H9 (cell line): Measurements from ENCODE around the gene VPS41. TPM values are rescaled to one million over a fixed set of nuclear protein-coding genes. Genes with fewer than 3 reads are reported as not detected.
A peak's percentile ranks its signal among the peaks of the same experiment; 100 is the strongest.

ENCODE experiments used
- DNase-seq: peaks from one replicate; pipeline ENCODE4 v3.0.0-alpha.2; 2017
- H2AFZ ChIP-seq: one replicate; pipeline ENCODE4 v1.6.1; 2013; ENCODE audit warnings: mild to moderate bottlenecking, low read length, control low read depth, moderate library complexity
- H2AK5ac ChIP-seq: 2 replicates; pipeline ENCODE4 v1.6.1; 2013; ENCODE audit warnings: low read length, control low read depth, mixed read lengths; ENCODE audit not compliant: insufficient read length
- H2BK120ac ChIP-seq: one replicate; pipeline ENCODE4 v1.6.1; 2013; ENCODE audit warnings: low read depth, mild to moderate bottlenecking, low read length, control low read depth, inconsistent platforms; ENCODE audit not compliant: poor library complexity, severe bottlenecking
- H2BK12ac ChIP-seq: 2 replicates; pipeline ENCODE4 v1.6.1; 2013; ENCODE audit warnings: low read length, control low read depth, mixed read lengths, low read depth; ENCODE audit not compliant: insufficient read length
- H2BK15ac ChIP-seq: 2 replicates; pipeline ENCODE4 v1.6.1; 2013; ENCODE audit warnings: low read depth, low read length, control low read depth
- H2BK20ac ChIP-seq: one replicate; pipeline ENCODE4 v1.6.1; 2013; ENCODE audit warnings: low read depth, mild to moderate bottlenecking, low read length, control low read depth, inconsistent platforms; ENCODE audit not compliant: poor library complexity, severe bottlenecking
- H2BK5ac ChIP-seq: 2 replicates; pipeline ENCODE4 v1.6.1; 2013; ENCODE audit warnings: low read length, control low read depth, mixed read lengths; ENCODE audit not compliant: insufficient read length
- H3K14ac ChIP-seq: 2 replicates; pipeline ENCODE4 v1.6.1; 2013; ENCODE audit warnings: low read length, control low read depth; ENCODE audit not compliant: insufficient read depth
- H3K18ac ChIP-seq: 2 replicates; pipeline ENCODE4 v1.6.1; 2013; ENCODE audit warnings: low read depth, mild to moderate bottlenecking, mixed read lengths, low read length, control low read depth; ENCODE audit not compliant: insufficient read length
- H3K23ac ChIP-seq: 2 replicates; pipeline ENCODE4 v1.6.1; 2013; ENCODE audit warnings: low read length, control low read depth, mixed read lengths, low read depth; ENCODE audit not compliant: insufficient read length
- H3K23me2 ChIP-seq: 2 replicates; pipeline ENCODE4 v1.6.1; 2013; ENCODE audit warnings: low read depth, mild to moderate bottlenecking, mixed read lengths, low read length, control low read depth; ENCODE audit not compliant: insufficient read length, poor library complexity, severe bottlenecking
- H3K27ac ChIP-seq: 2 replicates; pipeline ENCODE4 v1.5.1; 2013; ENCODE audit warnings: low read length, control low read depth, mixed read lengths, low read depth; ENCODE audit not compliant: insufficient read length
- H3K27me3 ChIP-seq: 2 replicates; pipeline ENCODE4 v1.6.1; 2013; ENCODE audit warnings: low read length, control low read depth, inconsistent platforms; ENCODE audit not compliant: insufficient read depth
- H3K4ac ChIP-seq: 2 replicates; pipeline ENCODE4 v1.6.1; 2013; ENCODE audit warnings: low read depth, mild to moderate bottlenecking, control low read depth, inconsistent platforms, low read length, moderate library complexity
- H3K4me1 ChIP-seq: 2 replicates; pipeline ENCODE4 v1.6.1; 2013; ENCODE audit warnings: low read length, control low read depth, inconsistent platforms; ENCODE audit not compliant: insufficient read depth
- H3K4me2 ChIP-seq: 2 replicates; pipeline ENCODE4 v1.6.1; 2013; ENCODE audit warnings: low read length, control low read depth, mixed read lengths; ENCODE audit not compliant: insufficient read length, insufficient read depth
- H3K56ac ChIP-seq: 2 replicates; pipeline ENCODE4 v1.6.1; 2013; ENCODE audit warnings: low read depth, mild to moderate bottlenecking, mixed read lengths, low read length, control low read depth; ENCODE audit not compliant: insufficient read length
- H3K79me1 ChIP-seq: 2 replicates; pipeline ENCODE4 v1.6.1; 2013; ENCODE audit warnings: low read depth, mild to moderate bottlenecking, moderate library complexity, low read length, control low read depth, inconsistent platforms; ENCODE audit not compliant: insufficient read depth, poor library complexity, severe bottlenecking
- H3K79me2 ChIP-seq: 2 replicates; pipeline ENCODE4 v1.6.1; 2013; ENCODE audit warnings: low read length, control low read depth, inconsistent platforms; ENCODE audit not compliant: insufficient read depth
- H3K9ac ChIP-seq: 2 replicates; pipeline ENCODE4 v1.6.1; 2013; ENCODE audit warnings: low read length, control low read depth, mixed read lengths; ENCODE audit not compliant: insufficient read length; ENCODE audit errors: extremely low read depth
- H3K9me3 ChIP-seq: one replicate; pipeline ENCODE4 v1.6.1; 2013; ENCODE audit warnings: low read depth, low read length, inconsistent platforms; ENCODE audit not compliant: control insufficient read depth
- H3T11ph ChIP-seq: one replicate; pipeline ENCODE4 v1.6.1; 2013; ENCODE audit warnings: mild to moderate bottlenecking, low read length, control low read depth, inconsistent platforms
- H4K20me1 ChIP-seq: one replicate; pipeline ENCODE4 v1.6.1; 2013; ENCODE audit not compliant: control insufficient read depth, insufficient read length, insufficient read depth
- H4K5ac ChIP-seq: 2 replicates; pipeline ENCODE4 v1.6.1; 2013; ENCODE audit warnings: low read depth, mild to moderate bottlenecking, mixed read lengths, low read length, control low read depth; ENCODE audit not compliant: insufficient read length
- H4K8ac ChIP-seq: replicated peaks from 2 replicates; pipeline ENCODE4 v1.6.1; 2013; ENCODE audit warnings: low read length, control low read depth, mixed read lengths, low read depth; ENCODE audit not compliant: insufficient read length
- H4K91ac ChIP-seq: 2 replicates; pipeline ENCODE4 v1.6.1; 2013; ENCODE audit warnings: low read depth, mild to moderate bottlenecking, moderate library complexity, mixed read lengths, low read length, control low read depth; ENCODE audit not compliant: insufficient read length
- H3K27ac Mint-ChIP-seq, 3 experiments: 2 replicates in 2 of 3; 3 replicates in 1 of 3; pipeline ENCODE4 v1.8.0; 2020 to 2021; ENCODE audit warnings: mixed read lengths in 3 of 3, mild to moderate bottlenecking in 1 of 3, moderate library complexity in 1 of 3
- H3K27me3 Mint-ChIP-seq: 2 replicates; pipeline ENCODE4 v1.8.0; 2021; ENCODE audit warnings: low read depth, mild to moderate bottlenecking, moderate library complexity, mixed read lengths
- H3K36me3 Mint-ChIP-seq, 3 experiments: 2 replicates in 2 of 3; 3 replicates in 1 of 3; pipeline ENCODE4 v1.8.0; 2020 to 2021; ENCODE audit warnings: low read depth in 3 of 3, mixed read lengths in 3 of 3; ENCODE audit not compliant: insufficient read depth in 1 of 3
- H3K4me1 Mint-ChIP-seq, 2 experiments: 2 replicates each; pipeline ENCODE4 v1.8.0; 2020; ENCODE audit warnings: mixed read lengths in 2 of 2
- H3K4me3 Mint-ChIP-seq, 2 experiments: 2 replicates in 1 of 2; 3 replicates in 1 of 2; pipeline ENCODE4 v1.8.0; 2020 to 2021; ENCODE audit warnings: mild to moderate bottlenecking in 2 of 2, mixed read lengths in 2 of 2, moderate library complexity in 1 of 2
- H3K9me3 Mint-ChIP-seq, 2 experiments: 2 replicates in 1 of 2; 3 replicates in 1 of 2; pipeline ENCODE4 v1.8.0; 2020; ENCODE audit warnings: mild to moderate bottlenecking in 2 of 2, mixed read lengths in 2 of 2, moderate library complexity in 1 of 2
- total RNA-seq: library from RNA; stranded (reverse); gene quantifications from 2 replicates; pipeline ENCODE4 v1.2.1, GENCODE V29; 2021
- TF ChIP-seq, protein P1 (sequence below): fragments of 200-600 bp; sonication (generic); conservative IDR thresholded peaks from 3 replicates; pipeline ENCODE4 v1.8.0; 2021; ENCODE audit warnings: antibody characterized with exemption, mild to moderate bottlenecking

VPS41 gene
- total RNA-seq, 1 experiment from 2014 or later = 49.3 TPM

DNA sequence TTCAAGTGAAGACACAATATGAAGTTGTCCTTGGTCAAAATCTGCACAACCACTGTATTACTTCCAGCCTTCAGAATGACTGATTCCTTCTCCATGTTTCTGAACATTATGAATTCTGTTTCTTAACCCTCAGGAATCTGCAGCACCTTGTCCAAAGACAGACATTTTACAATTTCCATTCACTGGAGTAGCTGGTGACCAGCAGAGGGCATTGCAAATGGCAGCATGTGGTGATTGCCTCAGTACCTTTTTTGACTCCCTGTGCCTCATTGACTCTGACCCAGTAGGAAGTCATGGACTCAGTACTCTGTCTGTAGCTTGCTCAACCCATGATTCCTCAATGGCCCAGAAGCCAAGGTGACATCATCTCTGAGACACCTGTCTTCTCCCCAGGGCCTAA is 879 bp upstream of the VPS41 start:
- Histone ChIP-seq H4K20me1 (no peaks in the 10 kb centered on the region), H3K18ac (no peak overlapping the region), H2BK12ac (no peak overlapping the region), H3K4ac (no peak overlapping the region), H3K9me3 (no peaks in the 10 kb centered on the region), H3T11ph (no peak overlapping the region), H4K91ac (no peak overlapping the region), H3K9ac (no peak overlapping the region), H2AK5ac (no peak overlapping the region), H2BK15ac (no peak overlapping the region), H2AFZ (no peak overlapping the region), H4K8ac (no peak overlapping the region), H4K5ac (no peak overlapping the region), H3K79me2 (no peaks in the 10 kb centered on the region), H2BK20ac (no peak overlapping the region), H2BK120ac (no peak overlapping the region), H3K14ac (no peak overlapping the region), H3K27ac (no peak overlapping the region), H3K56ac (no peak overlapping the region), H3K4me2 (no peak overlapping the region), H3K23me2 (peaks cover 6% of the 10 kb centered on the region), H3K27me3 (no peaks in the 10 kb centered on the region), H3K79me1 (no peaks in the 10 kb centered on the region), H3K4me1 (no peaks in the 10 kb centered on the region), H3K23ac (no peak overlapping the region), H2BK5ac (no peak overlapping the region)
- H3K27me3 Mint-ChIP-seq = 0 out of 2 replicates have a peak, but pooled peaks cover 2% of the 10 kb centered on the region
- no peak overlapping the region for H3K27ac Mint-ChIP-seq
- H3K36me3 Mint-ChIP-seq = no peaks in the 10 kb centered on the region
- TF ChIP-seq, protein P1, sequence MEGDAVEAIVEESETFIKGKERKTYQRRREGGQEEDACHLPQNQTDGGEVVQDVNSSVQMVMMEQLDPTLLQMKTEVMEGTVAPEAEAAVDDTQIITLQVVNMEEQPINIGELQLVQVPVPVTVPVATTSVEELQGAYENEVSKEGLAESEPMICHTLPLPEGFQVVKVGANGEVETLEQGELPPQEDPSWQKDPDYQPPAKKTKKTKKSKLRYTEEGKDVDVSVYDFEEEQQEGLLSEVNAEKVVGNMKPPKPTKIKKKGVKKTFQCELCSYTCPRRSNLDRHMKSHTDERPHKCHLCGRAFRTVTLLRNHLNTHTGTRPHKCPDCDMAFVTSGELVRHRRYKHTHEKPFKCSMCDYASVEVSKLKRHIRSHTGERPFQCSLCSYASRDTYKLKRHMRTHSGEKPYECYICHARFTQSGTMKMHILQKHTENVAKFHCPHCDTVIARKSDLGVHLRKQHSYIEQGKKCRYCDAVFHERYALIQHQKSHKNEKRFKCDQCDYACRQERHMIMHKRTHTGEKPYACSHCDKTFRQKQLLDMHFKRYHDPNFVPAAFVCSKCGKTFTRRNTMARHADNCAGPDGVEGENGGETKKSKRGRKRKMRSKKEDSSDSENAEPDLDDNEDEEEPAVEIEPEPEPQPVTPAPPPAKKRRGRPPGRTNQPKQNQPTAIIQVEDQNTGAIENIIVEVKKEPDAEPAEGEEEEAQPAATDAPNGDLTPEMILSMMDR = peak; percentile 46; the same call in 2 of the 3 replicates
- no peak overlapping the region for H3K4me3 Mint-ChIP-seq
- DNase-seq = no peak
- no peaks in the 10 kb centered on the region for H3K9me3 Mint-ChIP-seq
- H3K4me1 Mint-ChIP-seq = peaks cover 9 to 12% of the 10 kb centered on the region in 2 experiments
